ENCODE data around the gene SLC2A9.

GRCh38 chr4:9792381-9792780, 228.9 kb downstream of the SLC2A9 start:
- no peak for TF ChIP-seq CTCF (IDR thresholded peaks at IDR 0.05)
- TF ChIP-seq POLR2A (IDR thresholded peaks at IDR 0.05): no peak
